Suprapubic skin (tissue), 4 donors: ENCODE measurements around the gene ZNF423.

Experiments
- CTCF ChIP-seq, 2 donors: fragments of 200-600 bp in 1 of 2; fragments of 450-650 bp in 1 of 2; sonication (generic) in 1 of 2; IDR thresholded peaks; one replicate each; pipeline ENCODE4 v1.5.1; 2016 to 2019; ENCODE audit warnings: antibody characterized with exemption in 2 of 2, mild to moderate bottlenecking in 1 of 2, moderate library complexity in 1 of 2
- EP300 ChIP-seq: sonication (generic); formaldehyde crosslinking; IDR thresholded peaks from one replicate; pipeline ENCODE4 v1.6.1; 2017; ENCODE audit warnings: antibody characterized with exemption
- POLR2A ChIP-seq, 2 donors: fragments of 450-650 bp; IDR thresholded peaks; one replicate each; pipeline ENCODE4 v1.6.1; 2017; ENCODE audit warnings: antibody characterized with exemption in 2 of 2, mild to moderate bottlenecking in 2 of 2, moderate library complexity in 2 of 2
- POLR2AphosphoS5 ChIP-seq, 3 donors: sonication (generic); formaldehyde crosslinking; IDR thresholded peaks; one replicate each; pipeline ENCODE4 v1.6.1; 2017; ENCODE audit warnings: antibody characterized with exemption in 3 of 3

GRCh38 chr16:49800441-49800840 is 55.5 kb downstream of the ZNF423 start:
- TF ChIP-seq POLR2A (IDR thresholded peaks at IDR 0.05) (no peak), EP300 (no peak), CTCF (IDR thresholded peaks at IDR 0.05) (no peak), POLR2AphosphoS5 (IDR thresholded peaks at IDR 0.05) (no peak)
